ENCODE results near the gene DYNC1I1. TPM values are rescaled to one million over a fixed set of nuclear protein-coding genes. Genes with fewer than 3 reads are reported as not detected.

DYNC1I1 gene
- total RNA-seq, 1 experiment from 2014 or later = 3.2 TPM

- Histone ChIP-seq H3K23me2 (ENCODE audit: insufficient read length, low read depth, low read length, poor library complexity, severe bottlenecking) (no peaks in the 10 kb centered on the region), H2BK15ac (ENCODE audit: low read depth, low read length) (no peak overlapping the region), H3K4ac (ENCODE audit: low read depth, low read length) (no peak overlapping the region), H3K14ac (ENCODE audit: insufficient read depth, low read length) (no peak overlapping the region), H3K4me1 (ENCODE audit: insufficient read depth, low read length) (no peaks in the 10 kb centered on the region), H3K23ac (ENCODE audit: insufficient read length, low read depth, low read length) (no peak overlapping the region), H3K4me2 (ENCODE audit: insufficient read depth, insufficient read length, low read length) (no peak overlapping the region), H4K8ac (replicated peaks; ENCODE audit: insufficient read length, low read depth, low read length) (no peak overlapping the region), H3K79me1 (ENCODE audit: insufficient read depth, low read depth, low read length, poor library complexity, severe bottlenecking) (no peaks in the 10 kb centered on the region), H3K18ac (ENCODE audit: insufficient read length, low read depth, low read length) (no peak overlapping the region), H3K9me3 (ENCODE audit: control insufficient read depth, low read depth, low read length) (no peaks in the 10 kb centered on the region), H2BK120ac (ENCODE audit: low read depth, low read length, poor library complexity, severe bottlenecking) (no peak overlapping the region), H3K79me2 (ENCODE audit: insufficient read depth, low read length) (no peaks in the 10 kb centered on the region), H2BK20ac (ENCODE audit: low read depth, low read length, poor library complexity, severe bottlenecking) (no peak overlapping the region), H2BK12ac (ENCODE audit: insufficient read length, low read depth, low read length) (no peak overlapping the region), H3K56ac (ENCODE audit: insufficient read length, low read depth, low read length) (no peak overlapping the region), H3T11ph (ENCODE audit: low read length) (no peak overlapping the region), H4K91ac (ENCODE audit: insufficient read length, low read depth, low read length) (no peak overlapping the region), H4K5ac (ENCODE audit: insufficient read length, low read depth, low read length) (no peak overlapping the region), H3K27me3 (ENCODE audit: insufficient read depth, low read length) (no peaks in the 10 kb centered on the region), H4K20me1 (ENCODE audit: control insufficient read depth, insufficient read depth, insufficient read length) (no peaks in the 10 kb centered on the region), H2AK5ac (ENCODE audit: insufficient read length, low read length) (no peak overlapping the region), H3K9ac (ENCODE audit: extremely low read depth, insufficient read length, low read length) (no peak overlapping the region), H2BK5ac (ENCODE audit: insufficient read length, low read length) (no peak overlapping the region), H3K27ac (ENCODE audit: insufficient read length, low read depth, low read length) (no peak overlapping the region), H2AFZ (ENCODE audit: low read length) (no peak overlapping the region)
- DNase-seq = no peak
- H3K4me3 Mint-ChIP-seq = no peak overlapping the region
- H3K27ac Mint-ChIP-seq = no peak overlapping the region
- H3K36me3 Mint-ChIP-seq (ENCODE audit: insufficient read depth in 1 of 3, low read depth in 3 of 3) = no peaks in the 10 kb centered on the region
- TF ChIP-seq, protein P1, sequence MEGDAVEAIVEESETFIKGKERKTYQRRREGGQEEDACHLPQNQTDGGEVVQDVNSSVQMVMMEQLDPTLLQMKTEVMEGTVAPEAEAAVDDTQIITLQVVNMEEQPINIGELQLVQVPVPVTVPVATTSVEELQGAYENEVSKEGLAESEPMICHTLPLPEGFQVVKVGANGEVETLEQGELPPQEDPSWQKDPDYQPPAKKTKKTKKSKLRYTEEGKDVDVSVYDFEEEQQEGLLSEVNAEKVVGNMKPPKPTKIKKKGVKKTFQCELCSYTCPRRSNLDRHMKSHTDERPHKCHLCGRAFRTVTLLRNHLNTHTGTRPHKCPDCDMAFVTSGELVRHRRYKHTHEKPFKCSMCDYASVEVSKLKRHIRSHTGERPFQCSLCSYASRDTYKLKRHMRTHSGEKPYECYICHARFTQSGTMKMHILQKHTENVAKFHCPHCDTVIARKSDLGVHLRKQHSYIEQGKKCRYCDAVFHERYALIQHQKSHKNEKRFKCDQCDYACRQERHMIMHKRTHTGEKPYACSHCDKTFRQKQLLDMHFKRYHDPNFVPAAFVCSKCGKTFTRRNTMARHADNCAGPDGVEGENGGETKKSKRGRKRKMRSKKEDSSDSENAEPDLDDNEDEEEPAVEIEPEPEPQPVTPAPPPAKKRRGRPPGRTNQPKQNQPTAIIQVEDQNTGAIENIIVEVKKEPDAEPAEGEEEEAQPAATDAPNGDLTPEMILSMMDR (conservative IDR thresholded peaks at IDR 0.05) = no peak
- peaks cover 0 to 2% of the 10 kb centered on the region in 2 experiments; a peak in 1 of 4 replicates for H3K4me1 Mint-ChIP-seq
- H3K9me3 Mint-ChIP-seq = no peaks in the 10 kb centered on the region
- peaks cover 2% of the 10 kb centered on the region; the same call in 1 of the 2 replicates for H3K27me3 Mint-ChIP-seq (ENCODE audit: low read depth)
These were observed 153.6 kb downstream of the DYNC1I1 start for GRCh38 chr7:95925971-95926370.
